NCI-H146 treated with DMSO at 0.1 percent for 48 hours (cell line): Measurements from ENCODE around the gene NCDN.
A peak's percentile ranks its signal among the peaks of the same experiment; 100 is the strongest.

Source experiments
- DNase-seq: peaks from one replicate; lab custom pipeline; 2025; ENCODE audit not compliant: unreplicated experiment; lab: John Stamatoyannopoulos, UW

NCDN gene

GRCh38 chr1:35554266-35555211, 3.1 kb upstream of the NCDN start:
- no peak for DNase-seq

- no peak for DNase-seq
Measured at GRCh38 chr1:35555212-35555584, 2.4 kb upstream of the NCDN start.

GRCh38 chr1:35555601-35556477, 1.8 kb upstream of the NCDN start:
- DNase-seq: peak; percentile 87

DNA sequence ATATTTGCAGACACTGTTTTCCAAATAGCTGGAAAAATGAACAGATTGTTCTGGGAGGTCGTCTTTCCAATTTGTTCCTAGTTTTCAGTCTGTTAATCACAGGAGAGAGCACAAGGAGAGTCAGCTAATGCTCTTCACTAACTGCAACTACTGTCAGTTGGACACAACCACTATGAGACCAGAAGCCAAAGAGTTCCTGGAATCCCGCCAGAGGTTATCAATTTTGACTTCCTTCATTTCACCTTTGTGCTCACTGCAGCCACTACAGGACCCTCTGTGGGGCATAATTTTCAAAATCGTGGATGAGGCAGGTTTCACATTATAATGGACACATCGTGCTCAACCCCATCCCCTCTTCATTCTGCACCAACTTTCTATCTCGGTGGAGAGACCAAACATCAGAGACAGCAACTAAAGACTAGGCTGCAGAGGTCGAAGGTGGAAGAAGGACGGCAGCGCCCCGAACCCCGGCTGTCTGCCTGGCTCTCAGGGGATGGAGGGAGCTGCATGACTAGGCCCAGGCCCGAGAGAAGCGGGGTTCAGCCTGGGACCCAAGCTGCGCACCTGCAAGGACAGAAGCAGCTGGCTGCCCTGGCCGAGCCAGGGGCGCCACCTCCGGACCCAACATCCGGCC, 998 bp upstream of the NCDN start:
- no peak for DNase-seq

- DNase-seq: peak; percentile 77
Measured at GRCh38 chr1:35557118-35557610, 435 bp upstream of the NCDN start, which contains the start of gene KIAA0319L. KIAA0319L (minus strand) TSS chr1:35557403; CDS start chr1:35554491, 2,912 bp downstream.

DNA sequence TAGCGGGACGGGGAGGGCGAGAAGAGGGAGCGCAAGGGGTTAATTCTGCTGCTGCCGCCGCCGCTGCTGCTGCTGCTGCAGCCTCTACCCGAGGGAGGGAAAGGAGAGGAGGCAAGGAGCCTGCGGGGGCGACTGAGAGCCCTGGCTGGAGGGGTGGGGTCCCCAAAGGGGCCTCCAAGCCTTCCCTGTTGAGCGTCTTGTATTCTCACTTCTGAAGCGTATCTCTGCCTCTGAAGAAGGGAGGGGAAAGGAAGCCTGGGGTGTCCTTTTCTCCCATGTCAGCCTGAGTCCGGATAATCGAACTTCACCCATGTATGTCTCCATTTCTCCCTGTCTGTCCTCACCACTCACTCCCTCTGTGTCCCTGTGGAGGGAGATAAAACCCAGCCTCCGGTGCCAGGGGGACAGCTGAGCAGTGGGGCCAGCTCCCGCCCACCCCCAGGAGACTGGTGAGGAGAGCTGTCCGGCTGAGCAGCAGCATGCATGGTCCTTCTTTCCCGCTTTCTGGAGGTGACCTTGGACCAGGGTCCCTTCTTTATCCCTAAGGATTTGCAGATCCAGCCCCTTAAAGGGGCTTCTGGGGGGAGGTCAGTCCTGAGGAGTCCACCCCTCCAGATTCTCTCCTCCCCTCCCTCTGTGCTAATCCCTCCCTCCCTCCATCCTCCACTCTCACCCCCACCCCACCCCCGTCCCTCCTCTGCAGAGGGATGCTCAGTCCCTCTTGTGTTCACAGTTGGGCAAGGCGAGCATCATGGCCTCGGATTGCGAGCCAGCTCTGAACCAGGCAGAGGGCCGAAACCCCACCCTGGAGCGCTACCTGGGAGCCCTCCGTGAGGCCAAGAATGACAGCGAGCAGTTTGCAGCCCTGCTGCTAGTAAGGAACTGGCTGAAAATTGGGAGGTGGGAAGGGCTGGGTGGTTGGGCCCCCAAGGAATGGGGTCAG, 1.0 kb downstream of the NCDN start:
- no peak for DNase-seq

DNA sequence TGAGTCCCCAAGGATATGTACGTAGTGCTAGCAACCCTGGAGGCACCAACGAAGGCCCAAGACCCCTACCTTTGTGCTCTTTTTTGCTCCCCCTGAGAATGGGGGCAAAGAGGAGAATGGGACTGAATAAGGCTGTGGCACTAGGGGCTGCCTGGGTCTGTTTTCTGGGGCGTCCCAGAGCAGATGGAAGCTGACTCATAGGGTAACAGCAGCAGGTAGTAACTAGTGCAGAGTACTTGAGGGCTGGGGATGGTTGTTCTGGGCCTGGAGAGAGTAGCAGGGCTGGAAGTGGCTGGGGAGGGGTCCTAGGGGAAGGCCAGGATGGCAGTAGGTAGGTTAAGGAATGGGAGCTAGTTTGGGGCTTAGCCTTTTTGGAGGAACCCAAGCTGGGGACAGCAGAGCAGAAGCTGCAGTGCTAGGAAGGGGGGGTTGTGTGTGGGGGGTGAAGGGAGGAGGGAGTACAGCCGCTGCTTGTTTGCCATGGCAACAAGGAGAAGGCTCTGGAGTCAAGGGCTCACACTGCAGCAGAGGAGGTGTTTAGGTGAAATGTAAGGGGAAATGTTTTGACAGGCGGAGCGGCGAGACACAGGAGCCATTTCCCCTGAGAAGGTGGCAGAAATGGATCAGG, 1.8 kb downstream of the NCDN start:
- no peak for DNase-seq

- DNase-seq: no peak
Measured at GRCh38 chr1:35560256-35561225, 2.9 kb downstream of the NCDN start.

GRCh38 chr1:35561297-35561971, 3.8 kb downstream of the NCDN start:
- no peak for DNase-seq

DNA sequence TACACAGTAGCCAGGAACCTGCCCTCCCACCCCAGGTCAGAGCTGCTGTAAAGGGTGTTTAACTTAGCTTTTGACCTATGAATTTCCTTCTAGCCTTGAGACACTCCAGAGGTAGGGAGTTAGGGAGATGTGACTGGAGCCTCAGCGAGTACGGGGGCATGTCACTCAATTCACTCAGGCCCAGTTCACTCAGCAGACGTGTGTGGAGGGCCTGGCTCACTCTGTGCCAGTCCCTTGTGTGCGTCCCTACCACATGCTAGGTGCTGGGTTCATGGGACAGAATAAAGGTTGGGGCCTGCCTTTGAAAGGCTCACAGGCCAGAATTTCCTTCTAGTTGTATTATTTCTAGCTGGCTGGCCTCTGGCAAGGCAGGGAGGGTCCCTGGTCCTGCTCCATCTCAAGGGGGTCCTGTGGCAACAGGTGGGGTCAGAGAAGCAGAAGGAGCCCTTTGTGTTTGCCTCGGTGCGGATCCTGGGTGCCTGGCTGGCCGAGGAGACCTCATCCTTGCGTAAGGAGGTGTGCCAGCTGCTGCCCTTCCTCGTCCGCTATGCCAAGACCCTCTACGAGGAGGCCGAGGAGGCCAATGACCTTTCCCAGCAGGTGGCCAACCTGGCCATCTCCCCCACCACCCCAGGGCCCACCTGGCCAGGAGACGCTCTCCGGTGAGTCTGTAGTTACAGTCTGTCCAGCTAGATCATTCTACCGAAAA, 4.5 kb downstream of the NCDN start:
- no peak for DNase-seq

- DNase-seq: no peak
Measured at GRCh38 chr1:35563166-35563565, 5.6 kb downstream of the NCDN start.

- DNase-seq: peak; percentile 26
Measured at GRCh38 chr1:35564037-35564883, 6.7 kb downstream of the NCDN start.

DNA sequence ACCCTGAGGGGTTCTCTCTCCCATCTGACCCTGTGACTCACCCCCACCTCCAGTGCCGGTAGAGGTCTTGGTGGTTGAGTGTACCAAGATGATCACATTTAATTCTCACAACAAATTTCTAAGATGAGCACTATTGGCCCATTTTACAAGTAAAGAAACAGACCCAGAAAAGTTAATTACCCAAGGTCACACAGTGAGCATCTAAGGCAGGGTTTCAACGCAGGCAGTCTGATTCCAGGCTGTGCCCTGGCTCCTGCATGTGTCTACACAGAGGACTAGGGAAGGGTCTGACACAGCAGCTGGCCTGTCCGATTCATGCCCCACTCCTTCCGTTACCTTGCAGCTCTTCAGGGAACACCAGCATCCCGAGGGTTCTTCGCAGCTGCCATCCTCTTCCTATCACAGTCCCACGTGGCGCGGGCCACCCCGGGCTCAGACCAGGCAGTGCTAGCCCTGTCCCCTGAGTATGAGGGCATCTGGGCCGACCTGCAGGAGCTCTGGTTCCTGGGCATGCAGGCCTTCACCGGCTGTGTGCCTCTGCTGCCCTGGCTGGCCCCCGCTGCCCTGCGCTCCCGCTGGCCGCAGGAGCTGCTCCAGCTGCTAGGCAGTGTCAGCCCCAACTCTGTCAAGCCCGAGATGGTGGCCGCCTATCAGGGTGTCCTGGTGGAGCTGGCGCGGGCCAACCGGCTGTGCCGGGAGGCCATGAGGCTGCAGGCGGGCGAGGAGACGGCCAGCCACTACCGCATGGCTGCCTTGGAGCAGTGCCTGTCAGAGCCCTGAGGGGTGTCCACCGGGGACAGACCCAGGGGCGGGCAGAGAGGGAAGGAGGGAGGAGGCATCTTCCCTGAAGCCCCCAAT, 7.5 kb downstream of the NCDN start:
- DNase-seq: no peak

DNA sequence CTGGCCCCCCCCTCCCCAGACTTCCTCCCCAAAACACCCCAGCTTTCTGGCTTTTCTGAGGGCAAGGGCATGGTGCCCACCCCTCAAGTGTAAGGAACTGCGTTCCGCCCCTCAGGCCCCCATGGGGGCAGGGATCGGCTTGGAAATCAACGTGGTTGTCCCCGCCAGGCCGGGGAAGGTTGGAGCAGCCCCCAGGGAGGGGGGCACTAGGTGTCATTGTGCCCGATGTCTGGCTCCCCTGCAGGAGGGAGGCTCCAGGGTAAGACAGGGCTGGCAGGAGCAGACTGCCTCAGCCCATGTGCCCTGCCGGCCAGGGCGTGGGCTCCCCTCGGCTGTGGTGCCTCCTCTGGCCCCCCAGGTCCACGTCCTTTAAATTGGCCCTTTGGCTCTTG, 8.1 kb downstream of the NCDN start:
- DNase-seq: no peak

DNA sequence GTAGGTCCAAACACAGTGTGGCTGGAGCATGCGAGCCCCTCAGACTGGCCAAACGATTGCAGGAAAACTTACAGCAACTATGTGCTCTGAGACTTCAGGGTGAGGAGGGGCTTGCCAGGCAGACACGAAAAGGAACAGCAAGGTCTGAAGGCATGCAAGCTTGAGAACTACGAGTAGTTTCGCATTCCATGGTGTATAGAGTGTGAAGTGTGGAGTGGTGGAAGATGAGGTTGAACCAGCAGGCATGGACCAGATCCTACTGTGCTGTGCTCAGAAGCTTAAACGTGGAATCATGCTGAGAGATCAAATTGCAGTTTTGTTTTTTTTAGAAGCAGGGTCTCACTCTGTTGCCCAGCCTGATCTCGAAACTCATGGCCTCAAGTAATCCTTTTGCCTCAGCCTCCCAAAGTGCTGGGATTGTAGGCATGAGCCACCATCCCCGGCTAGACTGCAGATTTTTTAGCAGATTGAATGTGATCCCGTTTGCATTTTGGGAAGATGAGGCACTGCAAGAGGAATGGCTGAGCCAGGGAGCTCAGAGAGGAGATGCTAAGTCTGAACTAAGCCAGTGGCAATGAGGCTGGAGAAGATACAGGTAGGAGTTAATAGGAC, 10.5 kb downstream of the NCDN start:
- no peak for DNase-seq
